ENCODE data around the gene DBT.
A peak's percentile ranks its signal among the peaks of the same experiment; 100 is the strongest.
"Not testable (repeated sequence)": the region's sequence is repeated elsewhere in the genome, so short reads cannot be mapped to it uniquely, and the experiment has no call there.

DBT gene

DNA sequence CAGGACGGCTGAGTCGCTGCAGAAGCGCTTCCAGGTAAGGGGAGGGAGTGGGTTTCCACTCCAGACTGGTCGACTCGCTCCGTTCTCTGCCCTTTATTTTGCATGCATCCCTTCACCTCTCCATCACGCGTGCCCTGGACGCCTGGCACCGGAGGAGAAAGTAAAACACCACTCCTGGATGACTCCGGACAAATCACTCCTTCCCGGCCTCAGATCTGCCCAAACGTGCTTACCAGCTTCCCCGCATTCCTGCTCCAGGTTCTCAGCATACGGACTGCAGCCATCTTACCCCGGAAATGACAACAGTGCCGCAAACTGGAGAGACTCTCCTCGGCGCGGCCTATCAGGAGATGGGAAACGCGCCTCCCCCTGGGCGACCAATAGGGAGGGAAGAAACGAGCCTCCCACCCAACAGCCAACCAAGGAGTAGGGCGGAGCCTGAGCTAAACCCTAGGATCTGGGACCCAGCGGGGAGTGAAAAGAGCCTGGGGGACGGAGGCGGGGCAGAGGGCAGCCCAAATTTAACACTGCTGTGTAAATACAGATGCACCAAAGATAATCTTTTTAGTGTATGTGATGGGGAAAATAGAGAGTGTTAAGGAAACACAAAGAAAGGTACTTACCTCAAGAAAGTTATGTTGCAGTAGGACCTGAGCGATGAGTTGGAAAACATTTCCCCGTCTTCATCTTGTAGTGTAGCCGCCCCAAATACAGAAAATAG, at the start of gene DBT:
Gene DBT, minus strand, starts transcription at position 298 of the 721 bp plus-strand sequence. Its CDS starts 14 bp downstream, at position 284.
- peak; percentile 88 to 90 for DNase-seq (ENCODE audit: low read depth in 2 of 2)

DNA sequence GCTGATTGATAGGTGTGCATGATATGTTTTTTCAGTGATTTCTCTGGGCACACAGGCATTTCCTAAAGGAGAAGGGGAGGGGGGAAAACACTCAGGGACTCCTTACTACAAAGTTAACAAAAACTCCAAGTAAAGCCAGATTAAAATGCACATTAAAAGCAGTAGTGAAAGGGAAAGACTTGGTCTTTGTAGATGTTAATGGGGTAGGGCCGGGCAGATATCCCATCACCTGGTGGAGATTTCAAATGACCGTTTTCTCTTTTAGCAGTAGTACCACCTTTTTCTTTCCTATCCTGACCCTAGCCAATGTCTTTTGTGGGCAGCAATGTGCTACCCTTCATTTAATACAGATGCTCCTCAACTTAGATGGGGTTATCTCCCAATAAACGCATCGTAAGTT, 48.9 kb upstream of the DBT start:
- DNase-seq (ENCODE audit: low read depth in 2 of 2), result no peak

DNA sequence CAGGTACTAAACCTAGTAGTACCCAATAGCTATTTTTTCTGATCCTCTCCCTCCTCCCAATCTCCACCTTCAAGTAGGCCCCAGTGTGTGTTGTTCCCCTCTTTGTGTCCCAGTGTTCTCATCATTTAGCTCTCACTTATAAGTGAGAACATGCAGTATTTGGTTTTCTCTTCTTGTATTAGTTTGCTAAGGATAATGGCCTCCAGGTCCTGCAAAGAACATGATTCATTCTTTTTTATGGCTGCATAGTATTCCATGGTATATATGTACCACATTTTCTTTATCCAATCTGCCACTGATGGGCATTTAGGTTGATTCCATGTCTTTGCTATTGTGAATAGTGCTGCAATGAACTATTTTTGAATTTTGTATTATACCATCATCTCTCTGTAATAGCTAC, 47.4 kb upstream of the DBT start:
- not testable (repeated sequence) for DNase-seq (ENCODE audit: low read depth in 2 of 2)

DNA sequence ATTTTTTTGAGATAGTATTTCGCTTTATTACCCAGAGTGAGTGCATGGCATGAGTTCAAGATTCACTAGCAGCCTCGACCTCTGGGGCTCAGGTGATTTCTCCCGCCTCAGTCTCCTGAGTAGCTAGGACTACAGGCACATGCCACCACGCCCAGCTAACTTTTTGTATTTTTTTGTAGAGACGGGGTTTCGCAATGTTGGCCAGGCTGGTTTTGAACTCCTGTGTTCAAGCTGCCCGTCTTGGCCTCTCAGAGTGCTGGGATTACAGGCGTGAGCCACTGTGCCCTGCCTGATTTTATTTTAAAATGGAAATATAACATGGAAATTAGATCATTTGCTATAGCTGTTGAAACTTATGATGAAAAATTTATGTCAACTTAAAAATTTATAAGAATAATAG, 46.5 kb upstream of the DBT start:
- DNase-seq (ENCODE audit: low read depth in 2 of 2), result no peak

DNA sequence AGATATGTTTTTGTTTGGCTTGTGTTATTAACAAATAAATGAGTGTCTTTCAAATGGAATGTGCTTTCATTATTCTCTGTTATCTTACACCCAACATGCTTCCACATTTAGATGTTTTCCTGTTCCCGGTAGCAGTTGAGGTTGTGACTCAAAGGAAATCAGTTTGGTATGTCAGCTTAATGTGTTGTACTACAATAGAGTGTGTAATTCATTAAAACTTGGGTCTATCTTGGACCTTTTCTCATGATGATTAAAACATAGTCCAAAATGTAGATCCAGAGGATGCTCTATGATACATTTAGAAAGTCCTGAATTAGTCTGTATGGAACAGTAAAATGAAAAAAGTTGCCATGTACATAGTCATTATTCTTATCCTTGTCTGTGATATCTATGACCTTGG, 43.1 kb upstream of the DBT start:
- no peak for DNase-seq (ENCODE audit: low read depth in 2 of 2)

DNA sequence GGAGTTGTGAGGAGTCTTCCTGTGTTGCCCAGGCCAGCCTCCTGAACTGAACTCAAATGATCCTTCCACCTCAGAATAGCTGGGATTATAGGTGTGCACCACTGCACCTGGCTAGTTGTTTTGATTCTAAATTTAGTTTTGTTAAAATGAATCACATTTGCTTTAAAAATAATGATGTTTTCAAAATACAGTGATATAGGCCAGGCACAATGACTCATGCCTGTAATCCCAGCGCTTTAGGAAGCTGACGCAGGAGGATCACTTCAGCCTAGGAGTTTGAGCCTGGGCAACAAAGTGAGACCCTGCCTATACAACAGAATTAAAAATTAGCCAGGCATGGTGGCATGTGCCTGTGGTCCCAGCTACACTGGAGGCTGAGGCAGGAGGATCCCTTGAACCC, 40.7 kb upstream of the DBT start:
- DNase-seq (ENCODE audit: low read depth in 2 of 2), result no peak

DNA sequence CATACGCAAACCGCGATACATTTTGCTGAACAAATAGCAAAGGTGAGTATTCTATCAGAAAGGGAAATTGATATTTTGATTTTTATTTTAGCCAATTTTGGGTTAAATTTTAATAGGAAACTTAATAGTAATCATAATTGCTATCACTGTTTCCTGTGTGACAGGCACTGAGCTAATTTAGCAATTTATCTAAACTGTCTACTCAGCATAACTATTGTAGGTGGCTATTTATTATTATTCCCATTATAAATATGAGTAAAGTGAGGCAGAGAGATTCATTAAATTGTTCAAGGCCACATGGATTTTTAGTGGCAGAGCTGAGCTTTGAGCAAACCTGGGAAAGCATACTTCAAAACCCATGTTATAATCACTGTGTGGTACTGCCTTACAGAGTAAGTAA, 37.5 kb upstream of the DBT start:
- no peak for DNase-seq (ENCODE audit: low read depth in 2 of 2)

DNA sequence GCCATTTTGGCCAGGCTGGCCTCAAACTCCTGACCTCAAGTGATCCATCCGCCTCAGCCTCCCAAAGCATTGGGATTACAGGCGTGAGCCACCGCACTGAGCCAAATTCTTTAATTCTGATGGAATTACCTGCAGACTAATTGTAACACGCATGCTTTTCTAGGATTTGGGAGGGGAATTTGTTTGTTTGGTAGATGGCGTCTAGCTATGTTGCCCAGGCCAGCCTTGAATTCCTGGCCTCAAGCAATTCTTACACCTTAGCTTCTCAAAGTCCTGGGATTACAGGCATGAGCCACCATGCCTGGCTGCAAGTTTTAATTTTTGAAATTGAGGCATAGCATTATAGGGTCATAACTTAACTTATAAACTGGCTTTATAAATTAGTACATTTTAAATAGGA, 35.0 kb upstream of the DBT start:
- no peak for DNase-seq (ENCODE audit: low read depth in 2 of 2)

DNA sequence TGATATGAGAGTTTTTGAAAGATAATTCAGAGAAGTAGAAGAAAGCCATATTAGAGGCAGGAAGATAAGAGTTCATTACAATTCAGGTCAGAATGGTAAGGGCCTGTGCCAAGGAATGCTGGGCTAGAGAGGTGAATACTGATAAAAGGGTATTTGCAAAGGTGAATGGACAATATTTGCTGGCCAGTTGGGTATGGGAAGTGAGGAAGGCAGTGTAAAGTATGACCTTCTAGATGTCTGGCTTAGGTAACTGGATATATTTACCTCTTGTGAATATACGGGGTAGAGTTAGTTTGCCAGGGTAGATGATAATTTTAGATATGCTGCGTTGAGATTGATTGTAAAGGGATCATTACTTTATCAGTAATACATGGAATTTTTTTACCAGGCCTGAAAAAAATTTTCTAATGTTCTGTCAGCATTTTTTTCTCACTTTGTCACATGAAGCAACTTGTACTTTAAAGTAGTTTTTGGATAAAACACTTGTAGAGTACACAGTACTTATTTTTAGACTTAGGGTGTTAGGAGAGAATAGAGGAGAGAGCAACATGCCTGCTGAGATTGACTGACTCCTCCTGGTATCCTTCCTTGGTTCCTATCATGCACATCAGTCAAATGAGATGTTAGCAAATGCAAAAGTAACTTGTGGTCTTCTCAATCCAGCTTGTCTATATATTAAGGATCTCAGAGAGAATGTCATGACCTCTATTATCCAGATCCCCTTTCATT, 30.5 kb upstream of the DBT start:
- no peak for DNase-seq (ENCODE audit: low read depth in 2 of 2)

DNA sequence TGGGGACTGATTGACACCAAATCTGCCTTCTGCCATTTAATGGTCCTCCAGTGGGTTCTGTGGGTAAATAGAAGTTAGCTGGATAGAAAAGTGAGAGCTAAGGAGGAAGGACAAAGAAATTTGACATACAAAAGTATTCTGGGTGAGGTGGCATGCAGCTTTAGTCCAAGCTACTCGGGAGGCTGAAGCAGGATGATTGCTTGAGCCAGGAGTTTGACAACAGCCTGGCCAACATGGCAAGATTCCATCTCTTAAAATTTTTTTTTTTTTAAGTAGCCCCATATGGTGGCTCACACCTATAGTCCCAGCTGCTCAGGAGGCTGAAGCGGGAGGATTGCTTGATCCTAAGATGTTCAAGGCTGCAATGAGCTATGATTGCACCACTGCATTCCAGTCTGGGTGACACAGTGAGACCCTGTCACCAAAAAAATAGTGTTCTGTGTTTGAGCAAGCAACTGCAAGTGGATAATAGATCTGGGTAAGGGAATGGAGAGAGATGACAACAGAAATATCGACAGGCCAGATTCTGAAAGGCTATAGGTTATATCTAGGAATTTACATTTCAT, 29.8 kb upstream of the DBT start:
- DNase-seq (ENCODE audit: low read depth in 2 of 2), result no peak

DNA sequence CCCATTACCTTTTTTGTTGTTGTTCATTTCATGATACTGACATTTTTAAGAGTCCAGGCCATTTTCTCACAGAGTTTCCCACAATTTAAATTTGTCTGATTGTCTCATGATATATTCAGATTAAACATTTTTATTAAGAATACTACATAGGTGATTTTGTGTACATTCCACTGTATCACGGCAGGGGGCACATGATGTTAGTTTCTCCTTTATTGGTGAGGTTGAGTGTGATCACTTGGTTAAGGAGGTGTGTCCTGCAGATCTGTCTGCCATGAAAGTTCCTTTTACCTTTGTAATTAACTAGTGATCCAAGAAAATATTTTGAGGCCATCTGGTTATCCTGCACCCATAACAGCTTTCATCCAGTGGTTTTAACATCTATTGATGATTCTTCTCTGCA, 28.2 kb upstream of the DBT start:
- no peak for DNase-seq (ENCODE audit: low read depth in 2 of 2)

DNA sequence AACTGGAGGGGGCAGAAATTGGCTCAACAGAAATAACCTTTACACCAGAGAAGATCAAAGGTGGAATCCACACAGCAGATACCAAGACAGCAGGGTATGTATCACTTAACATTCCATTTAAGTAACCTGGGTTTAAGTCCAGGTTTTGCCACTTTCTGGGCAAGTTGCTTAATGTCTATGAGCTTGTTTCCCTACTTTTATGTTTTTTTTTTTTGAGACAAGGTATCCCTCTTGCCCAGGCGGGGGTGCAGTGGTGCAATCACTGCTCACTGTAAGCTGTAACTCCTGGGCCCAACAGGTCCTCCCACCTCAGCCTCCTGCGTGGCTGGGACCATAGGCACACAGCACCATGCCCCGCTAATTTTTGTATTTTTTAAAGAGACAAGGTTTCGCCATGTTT, 18.6 kb upstream of the DBT start:
- DNase-seq (ENCODE audit: low read depth in 2 of 2), result no peak

DNA sequence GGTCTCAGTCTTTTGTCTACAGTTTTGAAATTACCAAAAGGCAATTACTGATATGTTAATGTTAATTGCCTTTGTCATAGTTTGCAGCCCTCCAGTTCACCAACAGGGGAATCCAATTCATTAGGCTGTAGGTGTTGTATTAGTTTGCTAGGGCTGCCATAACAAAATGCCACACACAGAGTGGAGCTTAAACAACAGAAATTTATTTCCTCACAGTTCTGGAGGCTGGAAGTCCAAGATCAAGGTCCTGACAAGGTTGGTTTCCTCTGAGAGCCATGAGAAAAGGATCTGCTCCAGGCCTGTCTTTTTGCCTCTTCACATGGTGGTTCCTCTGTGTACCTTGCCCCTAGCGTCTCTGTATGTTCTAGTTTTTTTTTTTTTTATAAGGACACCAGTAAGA, 17.6 kb upstream of the DBT start:
- no peak for DNase-seq (ENCODE audit: low read depth in 2 of 2)

DNA sequence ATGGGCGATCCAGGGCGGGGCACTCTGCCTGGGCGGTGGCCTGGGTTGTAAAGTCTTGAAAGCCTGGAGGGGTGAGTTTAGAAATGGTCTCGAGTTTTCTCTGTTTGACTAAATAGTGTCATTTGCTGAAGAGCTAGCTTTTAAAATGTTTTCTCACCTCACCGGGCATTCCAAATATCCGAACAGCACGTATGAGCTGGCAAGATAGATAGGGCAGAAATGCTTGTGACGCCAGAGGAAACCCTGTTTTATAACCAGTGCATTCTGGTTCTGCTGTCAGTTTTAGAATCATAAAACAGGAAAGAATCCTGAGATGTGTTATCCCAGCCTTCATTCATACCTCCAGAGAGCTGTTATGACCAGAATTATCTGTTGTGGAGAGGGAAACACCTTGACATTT, 17.1 kb upstream of the DBT start:
- no peak for DNase-seq (ENCODE audit: low read depth in 2 of 2)

DNA sequence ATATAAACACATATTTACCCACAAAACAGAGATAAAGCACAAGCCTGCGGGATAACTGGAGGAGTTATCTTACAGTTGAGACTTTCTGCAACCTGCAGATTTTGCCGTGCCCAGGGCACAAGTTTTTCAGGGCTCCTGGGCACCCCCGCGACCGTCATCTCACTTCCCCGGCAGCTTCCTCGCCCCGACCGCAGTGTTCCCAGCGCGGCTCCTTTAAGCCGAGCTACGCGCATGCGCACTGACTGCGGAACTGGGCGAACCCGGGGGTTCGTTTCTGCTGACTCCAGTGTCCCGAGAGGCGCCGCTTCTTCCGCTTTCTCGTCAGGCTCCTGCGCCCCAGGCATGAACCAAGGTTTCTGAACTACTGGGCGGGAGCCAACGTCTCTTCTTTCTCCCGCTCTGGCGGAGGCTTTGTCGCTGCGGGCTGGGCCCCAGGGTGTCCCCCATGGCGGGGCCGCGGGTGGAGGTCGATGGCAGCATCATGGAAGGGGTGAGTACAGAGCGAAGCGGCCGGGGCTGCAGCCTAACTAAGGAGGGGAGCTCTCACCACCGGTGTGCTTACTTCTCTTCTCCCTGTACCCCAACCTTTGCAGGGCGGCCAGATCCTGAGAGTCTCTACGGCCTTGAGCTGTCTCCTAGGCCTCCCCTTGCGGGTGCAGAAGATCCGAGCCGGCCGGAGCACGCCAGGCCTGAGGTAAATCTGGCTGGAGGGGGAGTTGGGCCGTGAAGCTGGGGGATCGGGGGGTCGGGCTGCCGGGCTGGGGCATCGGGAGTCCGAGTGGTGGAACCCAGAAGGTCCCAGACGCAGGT, 16.5 kb upstream of the DBT start, which contains the start of gene RTCA:
Gene RTCA, plus strand, starts transcription at position 286 of the 810 bp plus-strand sequence. Its CDS starts 160 bp downstream, at position 446.
- DNase-seq (ENCODE audit: low read depth in 2 of 2), result peak; percentile 91 to 93

DNA sequence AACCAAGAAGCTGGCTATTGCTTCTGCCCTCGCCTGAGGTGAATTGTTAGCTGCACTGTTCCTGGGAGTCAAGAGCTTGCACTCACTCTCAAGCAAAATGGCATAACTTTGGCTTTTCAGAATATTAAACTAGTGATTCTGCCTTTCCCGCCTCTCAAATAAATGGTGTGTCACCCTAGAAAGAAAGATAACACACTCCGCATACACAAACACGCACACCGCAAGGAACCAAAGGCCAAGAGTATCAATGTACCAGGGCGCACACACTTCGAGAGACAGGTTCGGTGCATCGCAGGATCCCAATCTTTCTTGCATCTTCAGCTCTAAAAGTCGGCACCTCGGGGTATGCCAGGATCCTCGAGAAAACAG, 15.9 kb upstream of the DBT start:
- DNase-seq (ENCODE audit: low read depth in 2 of 2), result no peak

DNA sequence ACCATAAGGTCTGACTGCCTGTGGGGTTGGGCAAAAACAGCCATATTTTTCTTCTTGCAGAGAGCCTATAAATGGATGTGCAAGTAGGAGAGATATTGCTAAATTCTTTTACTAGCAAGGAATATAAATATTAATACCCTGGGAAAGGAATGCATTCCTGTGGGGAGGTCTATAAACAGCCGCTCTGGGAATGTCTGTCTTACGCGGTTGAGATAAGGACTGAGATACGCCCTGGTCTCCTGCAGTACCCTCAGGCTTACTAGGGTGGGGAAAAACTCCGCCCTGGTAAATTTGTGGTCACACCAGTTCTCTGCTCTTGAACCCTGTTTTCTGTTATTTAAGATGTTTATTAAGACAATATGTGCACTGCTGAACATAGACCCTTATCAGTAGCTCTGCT, 14.4 kb upstream of the DBT start:
- not testable (repeated sequence) for DNase-seq (ENCODE audit: low read depth in 2 of 2)

DNA sequence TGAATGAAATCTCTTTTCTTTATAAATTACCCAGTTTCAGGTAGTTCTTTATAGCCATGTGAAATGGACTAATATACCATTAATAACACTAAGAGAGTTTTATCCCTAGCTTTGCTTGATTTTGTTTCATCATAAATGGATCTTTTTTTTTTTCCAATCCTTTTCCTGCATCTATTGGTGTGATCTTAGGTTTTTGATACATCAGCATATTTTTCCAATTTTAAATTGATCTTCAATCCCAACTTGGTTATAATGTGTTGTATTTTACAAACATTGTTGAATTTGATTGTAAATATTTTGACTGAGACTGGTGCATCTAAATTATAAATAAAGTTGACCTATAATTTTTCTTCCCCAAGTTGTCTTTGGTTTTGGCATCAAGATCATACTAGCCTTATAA, 12.1 kb upstream of the DBT start:
- DNase-seq (ENCODE audit: low read depth in 2 of 2), result no peak

DNA sequence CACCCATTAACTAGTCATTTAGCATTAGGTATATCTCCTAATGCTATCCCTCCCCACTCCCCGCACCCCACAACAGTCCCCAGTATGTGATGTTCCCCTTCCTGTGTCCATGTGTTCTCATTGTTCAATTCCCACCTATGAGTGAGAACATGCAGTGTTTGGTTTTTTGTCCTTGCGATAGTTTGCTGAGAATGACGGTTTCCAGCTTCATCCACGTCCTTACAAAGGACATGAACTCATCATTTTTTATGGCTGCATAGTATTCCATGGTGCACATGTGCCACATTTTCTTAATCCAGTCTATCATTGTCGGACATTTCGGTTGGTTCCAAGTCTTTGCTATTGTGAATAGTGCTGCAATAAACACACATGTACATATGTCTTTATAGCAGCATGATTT, 8.8 kb upstream of the DBT start:
- DNase-seq (ENCODE audit: low read depth in 2 of 2), result not testable (repeated sequence)

DNA sequence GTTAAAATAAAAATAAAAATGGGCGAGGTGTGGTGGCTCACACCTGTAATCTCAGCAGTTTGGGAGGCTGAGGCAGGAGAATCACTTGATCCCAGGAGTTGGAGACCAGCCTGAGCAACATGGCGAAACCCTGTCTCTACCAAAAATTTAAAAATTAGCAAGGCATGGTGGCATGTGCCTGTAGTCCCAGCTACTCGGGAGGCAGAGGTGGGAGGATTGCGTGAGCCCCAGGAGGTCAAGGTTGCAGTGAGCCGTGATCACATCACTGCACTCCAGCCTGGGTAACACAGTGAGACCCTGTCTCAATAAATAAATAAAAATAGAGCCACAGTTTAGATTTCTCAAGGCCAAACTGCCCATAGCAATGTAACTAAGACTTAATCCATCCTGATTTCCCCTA, 6.6 kb upstream of the DBT start:
- not testable (repeated sequence) for DNase-seq (ENCODE audit: low read depth in 2 of 2)

DNA sequence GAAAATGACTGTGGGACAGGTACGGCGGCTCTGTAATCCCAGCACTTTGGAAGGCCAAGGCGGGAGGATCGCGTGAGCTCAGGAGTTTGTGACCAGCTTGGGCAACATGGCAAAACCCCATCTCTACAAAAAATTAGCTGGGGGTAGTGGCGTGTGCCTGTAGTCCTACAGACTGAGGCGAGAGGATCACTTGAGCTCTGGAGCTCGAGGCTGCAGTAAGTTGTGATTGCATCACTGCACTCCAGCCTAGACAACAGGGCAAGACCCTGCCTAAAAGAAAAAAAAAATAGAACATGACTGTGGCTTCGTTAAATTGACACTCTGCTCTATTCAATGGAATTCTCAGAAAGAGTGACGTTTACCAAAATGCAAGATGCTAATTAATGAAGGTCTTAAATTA, 3.9 kb upstream of the DBT start:
- DNase-seq (ENCODE audit: low read depth in 2 of 2), result no peak

DNA sequence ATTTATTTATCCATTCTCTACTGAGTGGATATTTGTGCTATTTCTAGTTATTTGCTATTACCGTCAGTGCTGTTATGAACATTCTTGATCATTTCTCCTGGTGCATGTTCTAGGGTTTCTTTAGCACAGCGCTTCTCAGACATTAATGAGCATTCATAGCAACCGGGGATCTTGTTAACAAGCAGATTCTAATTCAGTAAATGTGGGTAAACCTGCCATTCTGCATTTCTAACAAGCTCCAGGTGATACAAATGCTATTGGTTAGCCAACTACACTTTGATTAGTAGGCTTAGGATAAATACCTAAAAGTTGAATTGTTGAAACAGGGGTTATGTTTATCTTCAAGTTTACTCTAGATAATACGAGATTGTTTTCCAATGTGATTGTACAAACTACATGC, 3.3 kb upstream of the DBT start:
- no peak for DNase-seq (ENCODE audit: low read depth in 2 of 2)

Data from stimulated activated CD8-positive, alpha-beta memory T cell treated with anti-CD3 and anti-CD28 coated beads, Interleukin-15, amount 100 ng/mL, for 48 hours (primary cell).